ENCODE measurements around the gene EPN2.

DNA sequence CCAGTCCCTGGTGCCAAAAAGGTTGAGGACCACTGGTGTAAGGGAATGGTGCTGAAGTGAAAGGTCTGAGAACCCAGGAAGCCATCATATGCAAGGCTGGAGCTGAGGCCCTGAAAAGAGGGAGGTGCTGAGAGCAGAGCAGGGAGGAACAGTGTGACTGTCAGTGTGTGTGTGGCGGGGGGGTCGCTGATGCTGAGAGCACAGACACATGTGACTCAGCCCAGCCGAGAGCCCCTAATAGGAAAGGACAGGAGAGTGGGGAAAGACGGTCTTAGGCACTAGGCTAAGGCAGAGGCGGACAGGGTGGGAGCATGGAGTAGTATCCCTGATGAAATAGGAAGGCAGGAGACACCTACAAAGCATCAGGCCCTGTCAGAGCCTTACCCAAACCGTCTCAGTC lies 124.2 kb downstream of the EPN2 start:
- TF ChIP-seq, protein P1, sequence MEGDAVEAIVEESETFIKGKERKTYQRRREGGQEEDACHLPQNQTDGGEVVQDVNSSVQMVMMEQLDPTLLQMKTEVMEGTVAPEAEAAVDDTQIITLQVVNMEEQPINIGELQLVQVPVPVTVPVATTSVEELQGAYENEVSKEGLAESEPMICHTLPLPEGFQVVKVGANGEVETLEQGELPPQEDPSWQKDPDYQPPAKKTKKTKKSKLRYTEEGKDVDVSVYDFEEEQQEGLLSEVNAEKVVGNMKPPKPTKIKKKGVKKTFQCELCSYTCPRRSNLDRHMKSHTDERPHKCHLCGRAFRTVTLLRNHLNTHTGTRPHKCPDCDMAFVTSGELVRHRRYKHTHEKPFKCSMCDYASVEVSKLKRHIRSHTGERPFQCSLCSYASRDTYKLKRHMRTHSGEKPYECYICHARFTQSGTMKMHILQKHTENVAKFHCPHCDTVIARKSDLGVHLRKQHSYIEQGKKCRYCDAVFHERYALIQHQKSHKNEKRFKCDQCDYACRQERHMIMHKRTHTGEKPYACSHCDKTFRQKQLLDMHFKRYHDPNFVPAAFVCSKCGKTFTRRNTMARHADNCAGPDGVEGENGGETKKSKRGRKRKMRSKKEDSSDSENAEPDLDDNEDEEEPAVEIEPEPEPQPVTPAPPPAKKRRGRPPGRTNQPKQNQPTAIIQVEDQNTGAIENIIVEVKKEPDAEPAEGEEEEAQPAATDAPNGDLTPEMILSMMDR (IDR thresholded peaks at IDR 0.05; ENCODE audit: poor library complexity): no peak
- TF ChIP-seq EZH2phosphoT487 (IDR thresholded peaks at IDR 0.05; ENCODE audit: low read depth, severe bottlenecking, unreplicated experiment): no peak
- no peak for TF ChIP-seq EZH2 (IDR thresholded peaks at IDR 0.05; ENCODE audit: borderline replicate concordance)

Data from hepatocyte (in vitro differentiated cells).